ENCODE results near the gene LDB3. TPM values are rescaled to one million over a fixed set of nuclear protein-coding genes. Genes with fewer than 3 reads are reported as not detected.

LDB3 gene
- total RNA-seq, 2 experiments from 2014 or later = 0.05 to 0.08 TPM

DNA sequence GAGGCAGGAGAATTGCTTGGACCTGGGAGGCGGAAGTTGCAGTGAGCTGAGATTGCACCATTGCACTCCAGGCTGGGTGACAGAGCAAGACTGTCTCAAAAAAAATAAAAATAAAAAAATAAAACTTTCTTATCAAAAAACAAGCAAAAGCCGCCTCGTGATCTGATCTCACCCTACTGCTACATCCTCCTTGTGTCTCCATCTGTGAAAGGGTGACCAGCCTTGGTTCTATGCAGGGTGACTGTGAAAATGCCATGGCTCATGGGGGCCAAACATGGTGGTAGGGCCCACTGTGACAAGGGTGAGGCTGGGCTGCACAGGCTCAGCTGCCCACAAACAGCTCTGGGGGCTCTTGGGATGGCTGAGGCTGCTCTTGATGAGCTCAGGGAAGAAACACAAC lies 14.9 kb upstream of the LDB3 start:
- ChIA-PET CTCF (no interaction called here), POLR2A (no interaction called here)
- Histone ChIP-seq H3K4me3 (ENCODE audit: low read length) (no peak overlapping the region), H3K36me3 (ENCODE audit: insufficient read depth, low read length) (no peaks in the 10 kb centered on the region), H3K27me3 (ENCODE audit: control insufficient read depth in 1 of 2, insufficient read depth in 2 of 2, low read length in 2 of 2) (no peaks in the 10 kb centered on the region), H3K27ac (ENCODE audit: low read depth in 1 of 2, low read length in 2 of 2) (no peak overlapping the region), H3K4me1 (ENCODE audit: insufficient read depth, low read length) (no peaks in the 10 kb centered on the region), H3K9me3 (ENCODE audit: control insufficient read depth in 1 of 2, insufficient read depth in 1 of 2, low read length in 2 of 2) (no peaks in the 10 kb centered on the region)
- H3K27me3 Mint-ChIP-seq = no peaks in the 10 kb centered on the region
- H3K4me1 Mint-ChIP-seq (ENCODE audit: low read depth) = no peaks in the 10 kb centered on the region
- H3K4me3 Mint-ChIP-seq = no peak overlapping the region
- no peaks in the 10 kb centered on the region for H3K36me3 Mint-ChIP-seq (ENCODE audit: low read depth)
- intact Hi-C loops (cut with DNase I, micrococcal nuclease) = no loop called here
- H3K9me3 Mint-ChIP-seq = no peaks in the 10 kb centered on the region
- H3K27ac Mint-ChIP-seq = no peak overlapping the region
- no peak for ATAC-seq (ENCODE audit: poor library complexity)
- DNase-seq = peak in 1 of 14 experiments; percentile 11
- TF ChIP-seq, protein P1, sequence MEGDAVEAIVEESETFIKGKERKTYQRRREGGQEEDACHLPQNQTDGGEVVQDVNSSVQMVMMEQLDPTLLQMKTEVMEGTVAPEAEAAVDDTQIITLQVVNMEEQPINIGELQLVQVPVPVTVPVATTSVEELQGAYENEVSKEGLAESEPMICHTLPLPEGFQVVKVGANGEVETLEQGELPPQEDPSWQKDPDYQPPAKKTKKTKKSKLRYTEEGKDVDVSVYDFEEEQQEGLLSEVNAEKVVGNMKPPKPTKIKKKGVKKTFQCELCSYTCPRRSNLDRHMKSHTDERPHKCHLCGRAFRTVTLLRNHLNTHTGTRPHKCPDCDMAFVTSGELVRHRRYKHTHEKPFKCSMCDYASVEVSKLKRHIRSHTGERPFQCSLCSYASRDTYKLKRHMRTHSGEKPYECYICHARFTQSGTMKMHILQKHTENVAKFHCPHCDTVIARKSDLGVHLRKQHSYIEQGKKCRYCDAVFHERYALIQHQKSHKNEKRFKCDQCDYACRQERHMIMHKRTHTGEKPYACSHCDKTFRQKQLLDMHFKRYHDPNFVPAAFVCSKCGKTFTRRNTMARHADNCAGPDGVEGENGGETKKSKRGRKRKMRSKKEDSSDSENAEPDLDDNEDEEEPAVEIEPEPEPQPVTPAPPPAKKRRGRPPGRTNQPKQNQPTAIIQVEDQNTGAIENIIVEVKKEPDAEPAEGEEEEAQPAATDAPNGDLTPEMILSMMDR (IDR thresholded peaks at IDR 0.05) = no peak

DNA sequence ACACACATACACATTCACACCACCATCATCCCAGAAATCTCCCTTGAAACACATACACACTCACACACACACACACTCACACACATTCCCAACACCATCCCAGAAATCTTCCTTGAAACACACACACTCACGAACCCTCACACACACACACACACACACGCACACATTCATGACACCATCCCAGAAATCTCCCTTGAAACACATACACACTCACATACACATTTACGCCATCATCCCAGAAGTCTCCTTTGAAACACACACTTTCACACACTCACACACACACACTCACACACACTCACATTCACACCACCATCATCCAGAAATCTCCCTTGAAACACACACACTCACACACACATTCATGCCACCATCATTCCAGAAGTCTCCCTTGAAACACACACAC lies 14.3 kb upstream of the LDB3 start:
- ATAC-seq (ENCODE audit: poor library complexity) = no peak
- H3K4me3 Mint-ChIP-seq = no peak overlapping the region
- H3K27me3 ChIP-seq (ENCODE audit: control insufficient read depth in 1 of 2, insufficient read depth in 2 of 2, low read length in 2 of 2) = no peaks in the 10 kb centered on the region
- no peaks in the 10 kb centered on the region for H3K9me3 ChIP-seq (ENCODE audit: control insufficient read depth in 1 of 2, insufficient read depth in 1 of 2, low read length in 2 of 2)
- H3K27me3 Mint-ChIP-seq = no peaks in the 10 kb centered on the region
- H3K36me3 Mint-ChIP-seq (ENCODE audit: low read depth) = no peaks in the 10 kb centered on the region
- H3K36me3 ChIP-seq (ENCODE audit: insufficient read depth, low read length) = no peaks in the 10 kb centered on the region
- H3K4me1 Mint-ChIP-seq (ENCODE audit: low read depth) = no peaks in the 10 kb centered on the region
- intact Hi-C loops (cut with DNase I, micrococcal nuclease) = no loop called here
- H3K27ac Mint-ChIP-seq = no peak overlapping the region
- H3K4me1 ChIP-seq (ENCODE audit: insufficient read depth, low read length) = no peaks in the 10 kb centered on the region
- no peak for DNase-seq
- H3K4me3 ChIP-seq (ENCODE audit: low read length) = no peak overlapping the region
- TF ChIP-seq, protein P1 (IDR thresholded peaks at IDR 0.05) = no peak
- H3K9me3 Mint-ChIP-seq = no peaks in the 10 kb centered on the region
- ChIA-PET CTCF (no interaction called here), POLR2A (no interaction called here)
- no peak overlapping the region for H3K27ac ChIP-seq (ENCODE audit: low read depth in 1 of 2, low read length in 2 of 2)

DNA sequence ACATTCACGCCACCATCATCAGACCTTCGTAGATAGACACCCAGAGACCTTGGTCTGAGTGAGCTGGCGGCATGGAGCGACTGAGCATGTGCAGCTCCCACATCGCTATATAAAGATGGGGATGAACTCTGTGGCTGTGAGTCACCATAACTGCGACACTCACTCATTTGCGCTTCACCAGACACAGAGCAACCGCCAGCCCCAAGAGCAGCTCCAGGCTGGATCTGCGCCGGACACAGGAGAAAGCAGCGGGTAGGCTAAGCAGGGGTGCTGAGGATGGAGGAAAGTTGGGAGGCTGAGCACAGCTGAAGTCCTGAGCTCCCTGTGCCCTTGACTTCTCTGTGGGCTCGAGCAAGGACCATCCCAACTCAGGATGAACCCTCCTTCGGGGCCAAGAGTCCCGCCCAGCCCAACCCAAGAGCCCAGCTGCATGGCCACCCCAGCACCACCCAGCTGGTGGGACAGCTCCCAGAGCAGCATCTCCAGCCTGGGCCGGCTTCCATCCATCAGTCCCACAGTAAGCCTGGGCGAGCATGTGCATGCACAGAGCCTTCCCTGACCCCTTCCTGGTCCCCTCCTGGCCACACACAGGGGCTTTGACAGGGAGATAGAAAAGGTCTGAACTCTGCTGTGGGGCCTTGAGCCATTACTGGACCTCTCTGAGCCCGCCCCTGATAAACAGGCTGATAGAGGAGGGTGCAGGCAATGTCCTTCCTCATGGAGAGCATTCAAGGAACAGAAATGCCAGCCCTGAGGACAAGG lies 13.7 kb upstream of the LDB3 start, which contains the start of gene OPN4:
Gene OPN4 (plus strand): TSS at position 137 of the 762 bp plus-strand sequence. CDS start 237 bp downstream, at position 374.
- H3K27me3 Mint-ChIP-seq = no peaks in the 10 kb centered on the region
- ChIA-PET CTCF (no interaction called here), POLR2A (no interaction called here)
- TF ChIP-seq, protein P1 (IDR thresholded peaks at IDR 0.05) = no peak
- no peaks in the 10 kb centered on the region for H3K9me3 Mint-ChIP-seq
- Histone ChIP-seq H3K27me3 (ENCODE audit: control insufficient read depth in 1 of 2, insufficient read depth in 2 of 2, low read length in 2 of 2) (no peaks in the 10 kb centered on the region), H3K4me3 (ENCODE audit: low read length) (no peak within 1 kb of the TSS), H3K36me3 (ENCODE audit: insufficient read depth, low read length) (no peaks in the 10 kb centered on the region), H3K4me1 (ENCODE audit: insufficient read depth, low read length) (no peaks in the 10 kb centered on the region), H3K9me3 (ENCODE audit: control insufficient read depth in 1 of 2, insufficient read depth in 1 of 2, low read length in 2 of 2) (no peaks in the 10 kb centered on the region), H3K27ac (ENCODE audit: low read depth in 1 of 2, low read length in 2 of 2) (no peak within 1 kb of the TSS)
- no peak within 1 kb of the TSS for H3K27ac Mint-ChIP-seq
- H3K36me3 Mint-ChIP-seq (ENCODE audit: low read depth) = no peaks in the 10 kb centered on the region
- no peak within 1 kb of the TSS for H3K4me3 Mint-ChIP-seq
- no peaks in the 10 kb centered on the region for H3K4me1 Mint-ChIP-seq (ENCODE audit: low read depth)
- DNase-seq (peak in 1 of 14 experiments; percentile 27), ATAC-seq (ENCODE audit: poor library complexity) (no peak)
- intact Hi-C loops (cut with DNase I, micrococcal nuclease) = no loop called here

Measured in CD4-positive, alpha-beta T cell (primary cell).